HPDE6-E6E7 (cell line): ENCODE data around the gene TBC1D16.

Source experiments
- DNase-seq: peaks from one replicate; pipeline ENCODE4 v3.0.0; 2011; ENCODE audit warnings: missing footprints; ENCODE audit errors: extremely low spot score

TBC1D16 gene

DNA sequence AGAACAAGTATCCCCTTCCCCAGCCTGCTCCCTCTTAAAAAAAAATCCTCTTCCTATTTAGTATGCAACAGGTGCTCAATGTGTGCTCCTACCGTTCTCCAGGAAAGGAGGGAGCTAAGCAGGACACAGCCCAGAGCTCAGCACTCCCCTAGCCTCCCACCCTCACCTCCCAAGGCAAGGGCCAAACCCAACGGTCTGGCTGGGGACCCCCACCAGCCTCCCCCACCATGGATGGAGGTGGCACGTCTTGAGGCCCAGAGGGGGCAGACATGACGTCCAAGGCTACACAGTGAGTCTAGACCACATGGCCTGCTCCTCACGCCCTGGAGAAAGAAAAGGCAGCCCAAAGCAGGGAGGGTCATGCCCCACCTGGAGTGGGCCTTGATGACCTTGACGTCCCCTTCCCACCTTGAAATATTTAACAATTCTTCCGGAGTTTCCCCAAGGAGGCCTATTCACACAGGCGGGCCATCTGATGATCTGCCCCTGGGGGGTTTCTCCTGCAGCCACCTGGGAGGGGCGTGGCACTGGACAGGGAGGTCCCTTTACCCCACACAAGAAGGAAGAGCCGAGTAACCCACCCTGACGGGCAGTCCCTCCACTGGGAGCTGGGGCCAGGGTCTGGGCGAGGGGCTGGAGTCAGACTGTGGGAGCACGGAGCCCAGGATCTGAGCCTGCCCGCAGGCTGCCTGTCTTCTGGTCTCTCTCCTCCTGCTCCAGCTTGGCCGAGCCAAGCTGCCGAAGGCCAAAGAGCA lies 107.0 kb downstream of the TBC1D16 start:
- no peak for DNase-seq

DNA sequence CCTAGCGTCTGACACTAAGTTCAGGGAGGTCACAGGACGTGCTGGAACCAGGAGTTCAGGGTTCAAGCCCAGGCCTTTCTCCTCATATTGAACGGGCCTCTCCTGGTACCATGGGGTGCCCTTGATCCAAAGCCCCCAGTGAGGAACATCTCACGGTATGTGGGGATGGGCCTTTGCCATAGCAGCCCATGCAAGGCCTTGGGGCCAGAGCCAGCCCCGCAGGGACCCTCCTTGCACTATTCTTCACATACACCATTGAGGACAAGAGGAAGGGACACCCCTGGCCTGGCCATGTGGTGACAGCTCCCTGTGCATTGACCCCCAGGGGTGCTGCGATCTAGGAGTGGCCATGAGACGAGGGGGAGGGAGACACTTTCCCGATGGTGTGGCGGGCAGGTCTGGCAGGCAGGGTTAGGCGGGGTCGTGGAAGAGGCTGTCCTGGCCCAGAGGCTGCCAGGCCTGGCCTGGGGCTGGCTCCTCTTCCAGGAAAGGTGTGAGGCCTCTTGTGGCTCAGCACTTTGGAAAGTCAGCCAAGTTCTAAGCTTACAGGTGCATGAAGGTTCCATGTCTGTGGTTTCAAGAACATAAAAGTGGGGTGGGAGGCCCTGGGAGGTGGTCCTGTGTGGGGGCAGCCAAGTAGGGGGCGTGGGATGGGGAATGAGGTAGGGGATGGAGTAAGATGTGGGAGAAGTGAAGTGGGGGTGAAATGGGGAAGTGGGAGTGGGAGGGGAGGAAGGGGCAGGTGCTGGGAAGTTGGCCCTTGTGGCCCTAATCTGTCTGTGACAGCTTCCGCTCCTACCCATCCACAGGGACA lies 107.8 kb downstream of the TBC1D16 start:
- DNase-seq: no peak

- DNase-seq: no peak
These were observed 108.5 kb downstream of the TBC1D16 start for GRCh38 chr17:79927136-79927661.

DNA sequence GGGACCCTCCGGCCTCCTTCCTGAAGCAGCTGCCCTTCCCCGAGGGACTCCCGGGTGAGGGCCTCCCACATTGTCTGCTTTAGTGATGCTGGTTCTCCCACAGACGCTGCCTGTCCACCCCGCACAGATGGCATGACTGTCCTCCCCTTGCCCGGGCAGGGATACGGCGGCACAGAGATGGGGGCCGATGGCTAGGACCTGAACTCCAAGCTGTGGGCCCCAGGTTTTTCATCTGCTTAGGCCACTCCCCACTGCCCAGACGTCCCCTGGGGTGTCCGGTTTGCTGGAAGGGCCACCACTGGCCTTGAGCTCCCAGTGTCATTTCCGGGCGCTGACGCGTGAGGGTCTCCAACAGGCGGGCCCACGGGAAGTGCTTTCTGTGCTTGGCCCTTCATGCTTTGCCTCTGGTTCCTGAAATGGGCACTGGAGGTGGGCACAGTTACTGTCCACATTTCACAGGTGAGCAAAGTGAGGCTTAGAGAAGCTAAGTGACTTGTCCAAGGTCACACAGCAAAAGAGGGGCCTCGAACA lies 109.0 kb downstream of the TBC1D16 start:
- DNase-seq: no peak

DNA sequence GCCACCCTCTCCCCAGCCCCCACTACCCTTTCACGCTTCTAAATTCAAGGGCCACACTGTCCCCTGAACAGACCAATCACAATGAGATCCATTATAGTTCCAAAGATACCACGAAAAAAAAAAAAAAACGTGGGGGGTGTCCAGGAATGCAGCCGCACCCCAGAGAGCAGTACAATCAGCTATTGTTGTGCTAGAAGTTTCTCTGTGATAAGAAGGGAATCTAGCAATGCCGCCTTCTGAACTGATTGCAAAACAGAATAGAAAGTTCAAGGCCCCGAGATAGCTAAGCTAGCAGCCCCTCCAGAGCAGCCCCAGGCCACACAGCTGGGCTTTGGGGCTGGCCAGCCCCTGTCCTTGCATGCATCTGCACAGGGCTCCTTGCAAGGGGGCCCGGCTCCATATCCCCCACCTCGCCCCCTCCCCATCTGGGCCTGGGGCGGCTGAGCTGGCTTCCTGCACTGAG lies 109.5 kb downstream of the TBC1D16 start:
- no peak for DNase-seq

DNA sequence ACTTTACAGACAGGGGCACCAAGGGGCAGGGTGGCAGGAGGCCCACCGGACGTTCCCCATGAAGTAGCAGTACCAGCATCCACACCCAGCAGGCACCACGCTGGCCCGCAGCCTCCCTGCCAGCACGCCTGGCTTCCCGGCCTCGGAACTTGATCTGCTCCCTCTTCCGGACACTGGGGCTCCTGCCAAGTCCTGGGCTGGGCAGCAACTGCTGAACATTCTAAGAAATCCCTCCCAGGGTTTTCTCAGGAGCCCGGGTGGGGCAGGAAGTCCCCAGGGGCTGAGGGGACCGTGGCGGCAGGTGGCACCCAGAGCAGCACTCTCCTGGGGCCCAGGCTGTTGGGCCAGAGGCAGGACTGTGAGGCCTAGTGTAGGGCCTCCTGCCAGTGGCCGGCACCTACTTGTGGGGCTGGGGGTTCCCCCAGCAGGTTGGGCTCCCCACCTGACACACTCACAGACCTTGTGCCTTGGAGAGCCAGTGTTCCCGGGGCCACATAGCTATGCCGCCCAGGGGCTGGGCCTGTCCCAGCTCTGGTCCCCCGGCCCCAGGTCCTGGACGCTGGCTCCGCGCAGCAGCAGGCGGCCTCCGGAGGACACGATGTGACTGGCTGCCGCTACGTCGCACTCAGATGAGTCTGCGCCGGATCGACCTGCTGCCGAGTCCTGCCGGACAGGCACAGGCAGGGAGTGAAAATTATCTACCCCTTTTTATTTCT lies 110.3 kb downstream of the TBC1D16 start:
- peak; percentile 32 for DNase-seq

DNA sequence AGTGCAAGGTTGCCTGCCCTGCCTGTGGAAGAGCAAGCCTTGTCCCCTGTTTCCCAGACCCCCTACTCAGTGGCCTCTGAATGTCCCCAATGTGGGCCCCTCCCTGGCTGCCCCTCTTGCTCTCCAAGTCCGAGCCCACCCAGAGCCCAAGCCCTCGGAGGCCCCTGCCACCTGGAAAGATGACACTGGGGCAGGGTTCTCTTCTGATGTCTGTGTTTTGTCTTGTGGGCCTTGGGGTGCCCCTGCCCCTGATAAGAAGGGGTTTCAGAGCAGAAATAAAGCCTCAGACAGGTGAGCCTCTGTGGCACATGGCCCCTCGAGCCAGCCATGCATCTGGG lies 111.1 kb downstream of the TBC1D16 start:
- DNase-seq: no peak

- DNase-seq: no peak
These were observed 111.6 kb downstream of the TBC1D16 start for GRCh38 chr17:79923974-79924638.

- no peak for DNase-seq
These were observed 112.9 kb downstream of the TBC1D16 start for GRCh38 chr17:79922798-79923197.

DNA sequence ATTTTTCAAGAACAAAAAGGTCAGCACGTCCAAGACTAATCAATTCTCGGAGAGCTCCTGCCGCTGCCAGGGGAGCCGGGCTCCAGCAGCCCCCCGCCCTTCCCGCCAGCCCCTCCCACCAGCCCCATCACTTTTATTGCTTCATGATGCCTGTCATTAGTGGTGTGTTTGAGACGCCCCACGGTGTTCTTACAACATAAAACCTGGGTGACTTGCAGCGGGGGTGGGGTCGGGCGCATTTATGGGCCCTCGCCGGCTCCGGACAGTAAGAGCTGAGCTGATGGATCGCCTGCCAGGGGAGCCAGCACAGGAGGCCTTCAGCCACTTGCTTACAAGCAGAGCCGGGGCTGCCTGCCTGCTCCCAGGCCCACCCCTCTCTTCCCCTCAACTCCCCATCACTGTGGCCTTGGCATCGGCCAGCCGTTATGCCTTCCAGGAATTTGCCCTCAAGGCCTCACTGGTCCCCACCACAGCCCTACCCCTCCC lies 113.5 kb downstream of the TBC1D16 start:
- DNase-seq: no peak

DNA sequence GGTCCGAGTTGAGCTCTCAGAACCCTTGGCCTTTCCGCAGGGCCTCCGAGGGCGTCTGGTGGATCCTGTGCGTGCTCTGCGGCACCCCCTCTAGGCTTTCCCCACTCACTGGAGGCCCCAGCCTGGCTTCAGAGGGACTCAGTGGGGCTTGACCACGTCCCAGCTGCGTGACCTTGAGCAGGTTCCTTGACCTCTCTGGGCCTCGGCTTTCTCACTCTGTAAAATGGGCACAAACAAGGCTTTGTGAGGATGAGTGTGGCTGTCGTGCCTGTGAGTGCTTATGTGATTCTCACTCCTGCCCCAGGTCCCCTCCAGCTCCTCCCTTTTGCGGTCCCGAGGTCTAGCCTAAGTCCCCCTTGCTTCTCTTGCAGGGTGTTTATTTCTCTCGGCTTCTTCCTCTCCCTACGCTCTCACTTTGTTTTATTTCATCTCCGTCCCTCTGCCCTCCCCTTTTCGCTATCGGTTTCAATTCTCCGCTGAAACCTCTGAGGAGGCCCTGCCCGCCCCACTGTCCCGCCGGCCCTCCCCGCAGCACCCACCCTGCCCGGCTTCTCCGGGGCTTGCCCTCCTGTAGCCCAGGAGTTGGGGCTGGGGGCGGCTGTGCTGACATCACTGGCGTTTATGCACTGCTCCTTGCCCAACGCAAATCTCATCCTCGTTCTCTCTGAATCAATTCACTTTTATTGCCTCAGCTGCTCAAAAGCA lies 114.1 kb downstream of the TBC1D16 start:
- DNase-seq: no peak

DNA sequence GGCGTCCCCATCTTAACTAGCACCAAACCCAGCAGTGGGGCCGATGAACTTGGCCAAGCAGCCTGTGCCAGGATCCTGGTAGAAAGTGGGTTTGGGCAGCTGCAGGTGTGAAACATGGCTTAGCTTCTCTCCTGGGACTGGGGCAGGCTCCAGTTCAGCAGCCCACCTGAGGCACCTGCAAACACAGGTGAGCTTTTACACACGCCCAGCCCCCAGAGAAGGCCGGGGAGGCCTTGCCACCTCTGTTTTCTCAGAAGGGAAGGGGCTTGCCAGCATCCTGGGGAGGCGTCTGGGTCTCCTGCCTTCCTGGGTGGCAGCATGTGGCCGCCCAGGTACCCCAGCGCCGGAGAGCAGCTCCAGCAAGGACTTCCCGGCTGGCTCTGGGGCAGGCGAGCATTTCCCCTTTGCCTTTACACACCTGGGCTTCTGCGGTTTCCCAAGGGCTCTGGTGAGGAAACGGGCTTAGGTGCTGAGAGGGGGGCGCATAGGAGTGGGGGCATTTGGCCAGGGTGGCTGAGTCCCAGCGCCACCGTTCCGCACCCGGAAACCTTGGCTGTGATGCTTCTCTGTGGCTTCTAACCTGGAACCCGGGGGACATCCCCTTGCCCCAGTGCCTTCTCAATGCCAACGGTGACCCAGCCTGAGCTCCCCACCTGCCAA lies 114.8 kb downstream of the TBC1D16 start:
- no peak for DNase-seq

DNA sequence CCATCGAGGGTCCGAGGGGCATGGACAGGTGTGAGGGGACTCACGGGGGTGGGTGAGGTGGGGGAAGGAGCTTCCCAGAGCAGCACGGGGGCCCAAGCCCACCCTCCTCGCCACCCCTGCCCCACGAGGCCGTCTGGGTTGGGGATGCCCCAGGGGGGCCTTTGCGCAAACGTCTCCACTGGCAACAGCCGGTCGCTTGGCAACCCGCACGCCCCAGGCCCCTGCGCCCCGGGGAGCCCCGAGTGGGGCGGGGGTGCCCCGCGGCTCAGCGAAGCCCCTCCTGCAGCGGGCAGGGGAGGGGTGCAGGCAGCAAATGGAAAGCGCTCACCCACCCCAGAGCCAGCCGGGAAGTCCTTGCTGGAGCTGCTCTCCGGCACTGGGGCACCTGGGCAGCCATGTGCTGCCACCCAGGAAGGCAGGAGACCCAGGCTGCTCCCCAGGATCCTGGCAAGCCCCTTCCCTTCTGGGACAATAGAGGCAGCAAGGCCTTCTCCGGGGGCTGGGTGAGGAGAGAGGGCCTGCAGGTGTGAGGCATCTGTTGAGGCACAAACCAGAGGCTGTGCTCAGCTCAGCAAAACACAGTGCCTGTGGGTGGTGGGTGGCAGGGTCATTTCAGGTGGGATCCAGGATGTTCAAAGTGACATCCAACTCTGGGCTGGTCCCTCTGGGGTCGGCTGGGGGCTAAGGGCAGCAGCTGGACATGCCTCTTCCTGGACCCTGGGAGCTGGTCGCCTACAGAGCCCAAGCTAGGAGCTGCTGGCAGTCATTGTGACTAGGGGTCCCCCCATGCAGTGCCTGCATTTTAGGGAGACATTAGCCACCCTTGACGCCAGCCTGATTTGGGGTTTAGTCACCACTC lies 115.6 kb downstream of the TBC1D16 start:
- no peak for DNase-seq

GRCh38 chr17:79919164-79919585 lies 116.5 kb downstream of the TBC1D16 start:
- DNase-seq: peak; percentile 56

DNA sequence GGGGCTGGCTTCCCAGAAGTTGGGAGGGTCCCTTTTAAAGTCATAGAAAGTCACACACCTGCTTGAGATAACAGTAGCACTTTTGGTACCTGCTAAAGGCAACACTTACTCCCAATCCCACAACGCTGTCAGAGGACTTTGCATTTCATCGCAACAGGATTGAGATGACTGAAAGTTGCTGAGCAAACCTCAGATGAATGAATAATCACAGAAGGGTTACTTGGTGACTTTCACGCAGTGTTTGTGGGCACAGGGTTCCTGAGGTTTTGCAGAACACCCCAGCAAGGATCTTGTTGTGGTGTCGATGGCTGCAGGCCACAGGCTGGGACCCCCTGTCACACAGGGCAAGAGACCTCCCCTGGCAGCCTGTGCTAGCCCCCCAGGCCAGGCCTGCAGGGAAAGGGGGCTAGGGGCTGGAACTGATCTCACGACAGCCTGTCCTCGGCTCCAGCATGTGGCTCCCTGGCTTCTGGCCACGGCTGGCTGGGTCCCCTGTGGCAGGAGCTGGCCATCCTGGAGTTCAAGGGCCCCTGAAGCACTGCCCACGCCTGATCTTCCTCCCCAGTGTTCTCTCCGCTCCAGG lies 117.0 kb downstream of the TBC1D16 start:
- no peak for DNase-seq

DNA sequence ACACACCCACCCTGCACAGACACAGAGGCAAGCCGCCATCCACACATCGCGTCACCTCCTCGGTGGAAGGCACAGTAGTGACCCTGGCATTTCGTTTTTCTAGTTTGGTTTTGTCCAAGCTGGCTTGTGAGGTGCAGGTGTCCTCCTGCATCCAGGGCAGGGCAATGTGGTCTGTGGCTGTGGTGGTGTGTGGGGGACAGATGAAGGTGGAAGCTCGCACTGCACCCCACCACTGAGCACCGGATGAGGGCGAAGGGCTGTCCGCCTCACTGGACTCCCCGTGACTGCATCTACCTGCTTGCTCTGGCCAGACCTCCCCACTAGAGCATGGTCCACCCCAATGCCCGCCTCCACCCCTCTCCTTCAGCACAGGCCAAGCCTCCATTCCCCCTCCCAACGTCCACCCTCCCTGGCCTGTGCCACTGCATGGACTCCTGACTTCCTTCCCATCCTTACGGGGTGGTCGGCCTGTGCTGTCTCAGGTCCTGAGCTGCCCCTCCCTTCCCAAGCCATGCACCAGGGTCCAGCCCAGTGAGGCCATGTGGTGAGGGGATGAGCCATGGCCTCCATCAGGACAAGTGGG lies 117.7 kb downstream of the TBC1D16 start:
- no peak for DNase-seq

DNA sequence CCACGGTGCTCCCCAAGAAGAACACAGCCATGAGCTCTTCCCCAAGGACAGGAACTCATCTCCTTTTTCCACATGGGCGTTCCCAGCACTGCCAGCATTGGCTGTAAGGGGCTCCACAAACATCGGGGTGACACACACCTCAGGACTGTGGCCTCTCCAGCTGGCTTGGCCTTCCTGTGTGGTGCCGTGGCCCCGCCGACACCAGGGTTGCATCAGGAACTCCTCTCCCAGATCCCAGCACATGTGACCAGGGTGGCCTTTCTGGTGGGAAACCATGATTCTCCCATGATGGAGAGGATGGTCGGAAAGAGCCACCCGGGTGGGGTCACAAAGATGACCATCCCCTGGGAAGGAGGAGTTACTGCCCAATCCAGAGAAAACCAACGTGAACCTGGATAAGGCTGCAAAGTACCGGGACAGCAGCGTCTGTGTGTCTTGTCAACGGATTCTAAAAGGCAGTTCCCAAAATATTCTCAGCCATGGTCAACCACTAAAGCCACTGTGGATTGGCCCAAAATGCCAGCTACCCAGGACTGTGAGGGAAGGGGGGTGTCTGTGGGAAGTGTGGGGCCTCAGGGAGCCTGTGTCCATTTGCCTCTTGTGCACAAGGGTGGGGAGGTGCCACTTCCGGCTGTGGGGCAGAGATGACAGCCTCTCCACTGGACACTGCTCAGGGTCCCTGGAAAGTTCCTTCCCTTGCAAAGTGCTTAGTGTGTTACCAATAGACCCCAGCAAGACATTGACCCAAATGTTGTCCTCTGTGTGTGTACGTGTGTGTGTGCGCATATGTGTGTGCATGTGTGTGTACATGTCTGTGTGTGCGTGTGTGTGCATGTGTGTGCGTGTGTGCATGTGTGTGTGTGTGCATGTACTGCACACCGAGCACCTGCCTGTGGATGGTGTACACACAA lies 118.4 kb downstream of the TBC1D16 start:
- DNase-seq: no peak
